CD4-positive, alpha-beta T cell treated with Interleukin-15 for 1 hour (primary cell): ENCODE results near the gene FBXO40.

Experiments
- DNase-seq: peaks from one replicate; pipeline ENCODE4 v3.0.0-alpha.2; 2020

Gene FBXO40

DNA sequence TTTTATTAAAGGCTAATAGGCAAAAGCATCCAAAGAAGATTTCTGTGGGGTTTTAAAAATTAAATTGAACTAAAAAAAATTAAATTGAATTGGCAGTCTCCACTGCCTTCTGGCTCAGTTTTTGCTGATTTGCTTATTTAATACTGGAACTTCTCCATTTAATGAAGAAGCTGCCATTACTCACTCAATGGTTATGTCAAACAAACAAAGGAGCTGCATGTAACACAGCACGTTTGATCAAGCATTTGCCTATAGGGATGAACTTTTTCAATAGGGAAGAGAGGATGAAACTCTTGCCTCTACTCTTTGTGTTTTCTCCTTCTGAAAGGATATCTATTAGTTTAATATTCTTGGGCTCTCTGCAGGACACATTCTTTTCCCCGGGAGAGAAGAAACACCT, 72.3 kb downstream of the FBXO40 start:
- DNase-seq: no peak

- no peak for DNase-seq
Observed at GRCh38 chr3:121667333-121667732, 74.2 kb downstream of the FBXO40 start.

GRCh38 chr3:121670676-121671075, 77.5 kb downstream of the FBXO40 start:
- DNase-seq: no peak

DNA sequence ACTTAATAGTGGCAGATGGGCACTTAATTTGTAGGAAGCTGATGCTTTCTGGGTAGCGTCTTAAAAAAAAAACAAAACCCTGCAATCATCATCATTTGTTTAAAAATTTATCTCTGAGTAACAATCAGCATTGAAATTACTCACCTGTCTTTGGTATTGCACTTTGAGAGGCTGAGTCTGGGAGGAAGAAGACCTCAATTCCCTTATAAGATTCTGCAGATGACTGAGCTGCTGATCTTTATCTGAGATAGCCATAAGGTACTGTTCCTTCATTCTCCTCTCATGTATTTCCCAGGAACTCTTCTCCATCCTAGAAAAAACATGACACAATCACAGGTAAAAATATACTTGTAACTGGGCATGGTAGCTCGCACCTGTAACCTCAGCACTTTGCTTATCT, 84.0 kb downstream of the FBXO40 start:
- DNase-seq: no peak
